ENCODE data around the gene MAIP1.
A peak's percentile ranks its signal among the peaks of the same experiment; 100 is the strongest.

Gene MAIP1

DNA sequence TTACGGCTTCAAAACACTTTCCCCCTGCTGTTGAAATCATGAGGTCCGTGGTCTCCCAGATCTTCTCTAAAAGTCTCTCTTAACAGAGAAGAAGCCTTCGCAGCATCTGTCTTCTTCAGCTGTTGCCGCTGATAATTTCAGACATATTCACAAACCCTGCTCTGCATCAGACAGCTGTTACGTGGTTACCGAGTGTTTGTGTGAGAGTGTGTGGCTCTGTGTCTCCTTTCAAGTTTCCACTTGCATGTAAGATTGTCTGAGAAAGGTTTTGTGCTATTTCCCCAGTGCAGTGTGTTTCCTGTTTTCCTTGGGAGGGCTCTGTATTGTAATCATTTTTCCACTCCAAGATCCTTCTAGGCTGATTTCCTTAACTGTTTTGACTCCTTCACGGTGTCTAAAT lies 32.8 kb downstream of the MAIP1 start:
- DNase-seq (ENCODE audit: low read depth, low spot score) = no peak

- DNase-seq (ENCODE audit: low read depth, low spot score) = no peak
Observed at GRCh38 chr2:199989822-199990221, 34.4 kb downstream of the MAIP1 start.

GRCh38 chr2:199991691-199992090 lies 36.3 kb downstream of the MAIP1 start:
- no peak for DNase-seq (ENCODE audit: low read depth, low spot score)

DNA sequence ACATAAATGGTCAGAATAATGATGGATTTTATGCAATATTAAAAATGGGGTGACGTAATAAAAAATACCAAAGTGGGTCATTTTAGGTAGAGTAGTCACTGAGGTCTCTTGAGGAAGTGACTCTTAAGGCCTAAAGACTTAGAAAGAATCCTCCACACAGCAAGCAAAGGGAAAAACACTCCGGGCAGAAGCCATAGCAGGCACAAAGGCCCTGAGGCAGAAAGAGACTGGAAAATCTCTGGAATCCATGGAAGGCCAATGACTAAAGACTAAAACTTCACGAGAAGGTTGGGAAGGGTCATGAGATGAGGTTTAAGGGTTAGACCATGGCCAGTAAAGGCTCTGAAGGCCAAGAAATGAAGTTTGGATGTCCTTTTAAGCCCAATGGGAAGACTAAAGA lies 36.9 kb downstream of the MAIP1 start:
- DNase-seq (ENCODE audit: low read depth, low spot score) = no peak

DNA sequence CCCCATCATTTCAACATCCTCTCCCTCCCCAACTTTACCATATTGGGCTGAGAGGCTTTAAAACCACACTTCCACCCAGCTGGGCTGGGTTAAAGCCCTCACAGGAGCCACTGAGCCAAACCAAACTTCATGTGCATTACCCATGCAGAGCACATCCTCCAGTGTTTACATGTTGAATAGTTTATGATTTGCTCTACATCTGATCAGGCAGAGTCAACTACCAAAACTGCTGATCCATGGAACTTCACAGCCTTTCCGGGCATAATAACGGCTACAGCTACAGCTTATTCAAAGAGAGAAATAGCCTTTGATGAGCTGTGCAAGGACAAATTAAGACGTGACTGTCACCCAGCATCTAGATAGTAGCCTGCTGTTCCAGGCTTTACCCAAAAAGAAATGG lies 39.0 kb downstream of the MAIP1 start:
- no peak for DNase-seq (ENCODE audit: low read depth, low spot score)

DNA sequence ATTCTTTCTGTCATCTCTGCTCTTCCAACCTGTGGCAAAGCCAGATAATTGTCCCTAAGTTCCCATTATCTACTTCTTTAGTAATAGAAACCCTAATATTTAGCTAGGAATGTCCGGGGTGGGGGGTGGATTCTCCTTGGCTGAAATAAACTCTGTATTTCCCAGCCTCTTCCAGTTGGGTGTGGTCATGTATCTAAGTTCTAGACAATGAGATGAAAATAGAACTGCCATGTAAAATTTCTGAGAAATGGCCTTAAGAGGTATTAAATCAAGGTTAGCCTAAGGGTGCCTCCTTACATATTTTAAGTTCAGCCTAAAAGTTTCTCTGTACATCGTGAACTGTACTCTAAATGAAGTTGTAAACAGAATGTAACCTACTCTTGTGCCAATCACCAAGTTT lies 39.5 kb downstream of the MAIP1 start:
- no peak for DNase-seq (ENCODE audit: low read depth, low spot score)

DNA sequence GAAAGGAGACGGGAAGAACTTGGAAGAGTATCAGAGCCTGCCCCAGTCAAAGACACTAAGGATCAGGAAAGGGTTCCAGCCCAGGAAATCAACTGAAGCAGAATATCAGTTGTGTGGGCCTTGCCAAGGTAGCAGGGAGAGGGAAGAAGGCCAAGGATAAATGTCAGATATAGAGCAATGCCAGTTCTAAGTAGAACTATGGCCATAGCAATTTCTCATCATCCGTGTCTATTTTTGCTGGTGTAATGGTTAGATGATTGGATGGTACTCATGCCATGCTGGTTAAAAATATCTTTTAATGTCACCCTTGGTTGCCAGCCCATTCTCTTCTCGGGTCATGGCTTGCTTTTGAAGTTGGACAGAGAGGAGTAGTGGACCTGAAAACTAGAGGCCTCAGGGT lies 41.9 kb downstream of the MAIP1 start:
- DNase-seq (ENCODE audit: low read depth, low spot score) = no peak

DNA sequence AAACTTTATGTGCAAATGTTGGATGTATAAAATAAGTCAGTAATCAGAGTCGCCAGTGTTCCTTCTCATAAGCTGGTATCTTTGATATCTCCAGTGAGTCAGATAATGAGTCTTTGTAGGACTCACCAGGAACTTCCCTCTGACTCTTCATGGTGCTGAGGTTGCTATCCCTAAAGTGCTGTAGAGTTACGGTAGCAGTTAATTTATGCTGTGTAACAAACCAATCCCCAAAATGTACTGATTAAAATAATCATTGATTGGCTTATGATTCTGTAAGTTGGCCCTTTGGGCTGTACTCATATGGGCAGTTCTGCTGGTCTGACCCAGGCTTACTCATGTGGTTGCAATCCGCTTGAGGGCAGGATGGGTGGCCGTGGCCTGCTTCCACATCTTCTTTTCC lies 43.8 kb downstream of the MAIP1 start:
- DNase-seq (ENCODE audit: low read depth, low spot score) = no peak

GRCh38 chr2:200000444-200001163 lies 45.2 kb downstream of the MAIP1 start:
- DNase-seq (ENCODE audit: low read depth, low spot score) = no peak

DNA sequence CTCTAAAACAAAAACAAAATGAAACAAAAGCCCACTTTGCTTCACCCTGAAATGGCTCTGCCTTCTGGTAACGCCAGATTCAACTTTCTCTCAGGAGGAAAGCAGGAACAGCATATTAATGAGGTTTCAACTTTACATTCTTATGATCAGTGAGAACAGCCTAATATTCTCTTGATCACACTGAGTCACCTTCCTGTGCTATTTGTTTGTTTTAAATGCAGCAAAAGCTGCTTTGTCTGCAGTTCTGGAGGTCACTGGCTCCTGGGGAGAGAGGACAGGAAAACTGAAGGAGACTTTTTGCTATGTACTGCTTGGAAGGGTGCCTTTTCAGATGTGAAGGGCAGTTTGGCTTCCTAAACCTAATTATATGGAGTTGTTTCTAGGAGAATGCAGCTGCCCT lies 48.1 kb downstream of the MAIP1 start:
- peak; percentile 57 for DNase-seq (ENCODE audit: low read depth, low spot score)

GRCh38 chr2:200005675-200006074 lies 50.3 kb downstream of the MAIP1 start:
- no peak for DNase-seq (ENCODE audit: low read depth, low spot score)

- DNase-seq (ENCODE audit: low read depth, low spot score) = no peak
Observed at GRCh38 chr2:200007306-200007705, 51.9 kb downstream of the MAIP1 start.

DNA sequence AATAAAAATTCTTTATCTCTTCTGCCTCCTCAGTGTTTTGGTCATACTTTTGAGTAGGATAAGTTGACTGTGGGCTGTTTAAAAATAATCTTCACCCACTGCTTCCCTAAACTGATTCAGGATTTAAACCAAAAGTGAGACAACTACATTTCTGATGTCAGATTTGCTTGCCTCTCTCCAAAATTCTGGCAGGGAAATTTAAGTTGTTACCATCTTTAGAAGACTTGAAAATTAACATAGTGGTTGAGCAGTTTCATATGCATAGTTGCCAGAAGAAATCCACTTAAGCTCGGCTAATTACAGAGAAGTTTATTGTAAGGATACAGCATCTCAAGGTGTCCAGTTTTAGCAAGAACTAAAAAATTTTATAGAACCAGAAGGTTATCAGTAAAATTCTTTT lies 57.0 kb downstream of the MAIP1 start:
- DNase-seq (ENCODE audit: low read depth, low spot score) = no peak

Data from astrocyte of the hippocampus (primary cell).